ENCODE results near the gene LGALS3BP. TPM values are rescaled to one million over a fixed set of nuclear protein-coding genes. Genes with fewer than 3 reads are reported as not detected.
A peak's percentile ranks its signal among the peaks of the same experiment; 100 is the strongest.

LGALS3BP gene
- total and polyA plus RNA-seq, 2 of the 13 experiments (the other 11 are each of a cell fraction or from before 2014, with no cell fraction given), result 137 to 332 TPM

DNA sequence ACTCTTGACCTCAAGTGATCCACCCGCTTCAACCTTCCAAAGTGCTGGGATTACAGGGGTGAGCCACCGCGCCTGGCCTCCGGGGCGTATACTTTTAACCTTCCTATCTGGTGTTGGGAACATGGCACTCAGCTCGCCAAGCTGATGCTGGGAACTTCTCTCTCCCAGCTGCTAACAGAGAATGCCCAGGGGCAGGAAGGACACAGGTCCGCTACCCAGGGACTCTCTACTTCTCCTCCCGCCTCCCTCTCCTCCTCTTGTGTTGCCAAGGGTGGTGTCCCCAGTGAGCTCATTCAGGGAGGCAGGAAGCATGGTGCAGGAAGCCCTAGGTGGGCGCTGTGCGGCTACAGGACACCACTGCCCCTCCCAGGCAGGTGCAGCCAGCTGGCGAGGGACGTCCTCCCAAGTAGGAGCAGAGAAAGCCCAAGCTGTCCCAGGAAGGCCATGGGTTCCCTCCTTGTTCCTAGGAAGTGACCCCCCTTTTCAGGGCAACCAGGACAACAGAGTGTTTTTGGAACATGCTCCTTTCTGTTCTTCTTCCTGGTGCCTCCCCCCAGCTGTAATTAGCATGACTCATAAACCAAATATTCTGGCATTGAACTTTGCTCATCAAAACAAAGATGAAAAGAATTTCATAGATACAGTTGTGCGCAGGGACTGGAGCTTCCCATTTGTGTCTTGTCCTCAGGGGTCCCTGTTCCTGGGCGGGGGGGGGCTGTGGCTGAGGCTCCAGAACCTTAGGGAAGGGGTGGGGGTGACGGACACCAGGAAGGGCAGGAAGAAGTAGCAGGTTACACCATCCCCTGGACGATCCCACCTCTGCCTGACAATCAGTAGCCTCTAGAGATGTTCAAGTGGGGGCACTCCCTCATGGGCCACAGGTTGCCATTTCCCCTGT is 46.9 kb upstream of the LGALS3BP start (continued):
- TF ChIP-seq ZNF331 (CRISPR knock-in tag; IDR thresholded peaks at IDR 0.05) (no peak; the same call in none of the 2 replicates), ZNF253 (CRISPR knock-in tag; IDR thresholded peaks at IDR 0.05; ENCODE audit: borderline replicate concordance) (peak; percentile 86; the same call in 1 of the 2 replicates), ZNF121 (CRISPR knock-in tag; IDR thresholded peaks at IDR 0.05) (no peak), ZMAT3 (CRISPR knock-in tag; conservative IDR thresholded peaks at IDR 0.05) (peak; percentile 66; the same call in 1 of the 2 replicates), NCOR1 (IDR thresholded peaks at IDR 0.05; ENCODE audit: borderline replicate concordance, low read length) (peak; percentile 90), CEBPB (IDR thresholded peaks at IDR 0.05; ENCODE audit: borderline replicate concordance, low read depth, low read length) (no peak), BCL6 (CRISPR knock-in tag; IDR thresholded peaks at IDR 0.05) (peak; percentile 82)
- TF ChIP-seq, protein P1, sequence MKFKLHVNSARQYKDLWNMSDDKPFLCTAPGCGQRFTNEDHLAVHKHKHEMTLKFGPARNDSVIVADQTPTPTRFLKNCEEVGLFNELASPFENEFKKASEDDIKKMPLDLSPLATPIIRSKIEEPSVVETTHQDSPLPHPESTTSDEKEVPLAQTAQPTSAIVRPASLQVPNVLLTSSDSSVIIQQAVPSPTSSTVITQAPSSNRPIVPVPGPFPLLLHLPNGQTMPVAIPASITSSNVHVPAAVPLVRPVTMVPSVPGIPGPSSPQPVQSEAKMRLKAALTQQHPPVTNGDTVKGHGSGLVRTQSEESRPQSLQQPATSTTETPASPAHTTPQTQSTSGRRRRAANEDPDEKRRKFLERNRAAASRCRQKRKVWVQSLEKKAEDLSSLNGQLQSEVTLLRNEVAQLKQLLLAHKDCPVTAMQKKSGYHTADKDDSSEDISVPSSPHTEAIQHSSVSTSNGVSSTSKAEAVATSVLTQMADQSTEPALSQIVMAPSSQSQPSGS (CRISPR knock-in tag; IDR thresholded peaks at IDR 0.05), result peak; percentile 94
- TF ChIP-seq, protein P2, sequence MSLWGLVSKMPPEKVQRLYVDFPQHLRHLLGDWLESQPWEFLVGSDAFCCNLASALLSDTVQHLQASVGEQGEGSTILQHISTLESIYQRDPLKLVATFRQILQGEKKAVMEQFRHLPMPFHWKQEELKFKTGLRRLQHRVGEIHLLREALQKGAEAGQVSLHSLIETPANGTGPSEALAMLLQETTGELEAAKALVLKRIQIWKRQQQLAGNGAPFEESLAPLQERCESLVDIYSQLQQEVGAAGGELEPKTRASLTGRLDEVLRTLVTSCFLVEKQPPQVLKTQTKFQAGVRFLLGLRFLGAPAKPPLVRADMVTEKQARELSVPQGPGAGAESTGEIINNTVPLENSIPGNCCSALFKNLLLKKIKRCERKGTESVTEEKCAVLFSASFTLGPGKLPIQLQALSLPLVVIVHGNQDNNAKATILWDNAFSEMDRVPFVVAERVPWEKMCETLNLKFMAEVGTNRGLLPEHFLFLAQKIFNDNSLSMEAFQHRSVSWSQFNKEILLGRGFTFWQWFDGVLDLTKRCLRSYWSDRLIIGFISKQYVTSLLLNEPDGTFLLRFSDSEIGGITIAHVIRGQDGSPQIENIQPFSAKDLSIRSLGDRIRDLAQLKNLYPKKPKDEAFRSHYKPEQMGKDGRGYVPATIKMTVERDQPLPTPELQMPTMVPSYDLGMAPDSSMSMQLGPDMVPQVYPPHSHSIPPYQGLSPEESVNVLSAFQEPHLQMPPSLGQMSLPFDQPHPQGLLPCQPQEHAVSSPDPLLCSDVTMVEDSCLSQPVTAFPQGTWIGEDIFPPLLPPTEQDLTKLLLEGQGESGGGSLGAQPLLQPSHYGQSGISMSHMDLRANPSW (CRISPR knock-in tag; IDR thresholded peaks at IDR 0.05; ENCODE audit: borderline replicate concordance), result peak; percentile 58; the same call in 1 of the 2 replicates
- TF ChIP-seq, protein P3, sequence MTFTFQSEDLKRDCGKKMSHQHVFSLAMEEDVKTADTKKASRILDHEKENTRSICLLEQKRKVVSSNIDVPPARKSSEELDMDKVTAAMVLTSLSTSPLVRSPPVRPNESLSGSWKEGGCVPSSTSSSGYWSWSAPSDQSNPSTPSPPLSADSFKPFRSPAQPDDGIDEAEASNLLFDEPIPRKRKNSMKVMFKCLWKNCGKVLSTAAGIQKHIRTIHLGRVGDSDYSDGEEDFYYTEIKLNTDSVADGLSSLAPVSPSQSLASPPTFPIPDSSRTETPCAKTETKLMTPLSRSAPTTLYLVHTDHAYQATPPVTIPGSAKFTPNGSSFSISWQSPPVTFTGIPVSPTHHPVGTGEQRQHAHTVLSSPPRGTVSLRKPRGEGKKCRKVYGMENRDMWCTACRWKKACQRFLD (CRISPR knock-in tag; IDR thresholded peaks at IDR 0.05; ENCODE audit: borderline replicate concordance), result 0 out of 2 replicates have a peak, but pooled peaks have one; percentile 69
- TF ChIP-seq, protein P4, sequence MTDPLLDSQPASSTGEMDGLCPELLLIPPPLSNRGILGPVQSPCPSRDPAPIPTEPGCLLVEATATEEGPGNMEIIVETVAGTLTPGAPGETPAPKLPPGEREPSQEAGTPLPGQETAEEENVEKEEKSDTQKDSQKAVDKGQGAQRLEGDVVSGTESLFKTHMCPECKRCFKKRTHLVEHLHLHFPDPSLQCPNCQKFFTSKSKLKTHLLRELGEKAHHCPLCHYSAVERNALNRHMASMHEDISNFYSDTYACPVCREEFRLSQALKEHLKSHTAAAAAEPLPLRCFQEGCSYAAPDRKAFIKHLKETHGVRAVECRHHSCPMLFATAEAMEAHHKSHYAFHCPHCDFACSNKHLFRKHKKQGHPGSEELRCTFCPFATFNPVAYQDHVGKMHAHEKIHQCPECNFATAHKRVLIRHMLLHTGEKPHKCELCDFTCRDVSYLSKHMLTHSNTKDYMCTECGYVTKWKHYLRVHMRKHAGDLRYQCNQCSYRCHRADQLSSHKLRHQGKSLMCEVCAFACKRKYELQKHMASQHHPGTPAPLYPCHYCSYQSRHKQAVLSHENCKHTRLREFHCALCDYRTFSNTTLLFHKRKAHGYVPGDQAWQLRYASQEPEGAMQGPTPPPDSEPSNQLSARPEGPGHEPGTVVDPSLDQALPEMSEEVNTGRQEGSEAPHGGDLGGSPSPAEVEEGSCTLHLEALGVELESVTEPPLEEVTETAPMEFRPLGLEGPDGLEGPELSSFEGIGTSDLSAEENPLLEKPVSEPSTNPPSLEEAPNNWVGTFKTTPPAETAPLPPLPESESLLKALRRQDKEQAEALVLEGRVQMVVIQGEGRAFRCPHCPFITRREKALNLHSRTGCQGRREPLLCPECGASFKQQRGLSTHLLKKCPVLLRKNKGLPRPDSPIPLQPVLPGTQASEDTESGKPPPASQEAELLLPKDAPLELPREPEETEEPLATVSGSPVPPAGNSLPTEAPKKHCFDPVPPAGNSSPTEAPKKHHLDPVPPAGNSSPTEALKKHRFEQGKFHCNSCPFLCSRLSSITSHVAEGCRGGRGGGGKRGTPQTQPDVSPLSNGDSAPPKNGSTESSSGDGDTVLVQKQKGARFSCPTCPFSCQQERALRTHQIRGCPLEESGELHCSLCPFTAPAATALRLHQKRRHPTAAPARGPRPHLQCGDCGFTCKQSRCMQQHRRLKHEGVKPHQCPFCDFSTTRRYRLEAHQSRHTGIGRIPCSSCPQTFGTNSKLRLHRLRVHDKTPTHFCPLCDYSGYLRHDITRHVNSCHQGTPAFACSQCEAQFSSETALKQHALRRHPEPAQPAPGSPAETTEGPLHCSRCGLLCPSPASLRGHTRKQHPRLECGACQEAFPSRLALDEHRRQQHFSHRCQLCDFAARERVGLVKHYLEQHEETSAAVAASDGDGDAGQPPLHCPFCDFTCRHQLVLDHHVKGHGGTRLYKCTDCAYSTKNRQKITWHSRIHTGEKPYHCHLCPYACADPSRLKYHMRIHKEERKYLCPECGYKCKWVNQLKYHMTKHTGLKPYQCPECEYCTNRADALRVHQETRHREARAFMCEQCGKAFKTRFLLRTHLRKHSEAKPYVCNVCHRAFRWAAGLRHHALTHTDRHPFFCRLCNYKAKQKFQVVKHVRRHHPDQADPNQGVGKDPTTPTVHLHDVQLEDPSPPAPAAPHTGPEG (CRISPR knock-in tag; IDR thresholded peaks at IDR 0.05), result 0 out of 2 replicates have a peak, but pooled peaks have one; percentile 38
- TF ChIP-seq, protein P5, sequence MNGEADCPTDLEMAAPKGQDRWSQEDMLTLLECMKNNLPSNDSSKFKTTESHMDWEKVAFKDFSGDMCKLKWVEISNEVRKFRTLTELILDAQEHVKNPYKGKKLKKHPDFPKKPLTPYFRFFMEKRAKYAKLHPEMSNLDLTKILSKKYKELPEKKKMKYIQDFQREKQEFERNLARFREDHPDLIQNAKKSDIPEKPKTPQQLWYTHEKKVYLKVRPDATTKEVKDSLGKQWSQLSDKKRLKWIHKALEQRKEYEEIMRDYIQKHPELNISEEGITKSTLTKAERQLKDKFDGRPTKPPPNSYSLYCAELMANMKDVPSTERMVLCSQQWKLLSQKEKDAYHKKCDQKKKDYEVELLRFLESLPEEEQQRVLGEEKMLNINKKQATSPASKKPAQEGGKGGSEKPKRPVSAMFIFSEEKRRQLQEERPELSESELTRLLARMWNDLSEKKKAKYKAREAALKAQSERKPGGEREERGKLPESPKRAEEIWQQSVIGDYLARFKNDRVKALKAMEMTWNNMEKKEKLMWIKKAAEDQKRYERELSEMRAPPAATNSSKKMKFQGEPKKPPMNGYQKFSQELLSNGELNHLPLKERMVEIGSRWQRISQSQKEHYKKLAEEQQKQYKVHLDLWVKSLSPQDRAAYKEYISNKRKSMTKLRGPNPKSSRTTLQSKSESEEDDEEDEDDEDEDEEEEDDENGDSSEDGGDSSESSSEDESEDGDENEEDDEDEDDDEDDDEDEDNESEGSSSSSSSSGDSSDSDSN (CRISPR knock-in tag; IDR thresholded peaks at IDR 0.05), result peak; percentile 64

Measured in HepG2 (cell line).